Fibroblast of mammary gland (primary cell): ENCODE data around the gene SLC15A4.
A peak's percentile ranks its signal among the peaks of the same experiment; 100 is the strongest.

Source experiments
- DNase-seq: peaks from one replicate; pipeline ENCODE4 v3.0.0-alpha.2; 2010; ENCODE audit warnings: low read depth
- H3K4me3 ChIP-seq: 2 replicates; pipeline ENCODE4 v1.5.1; 2011; ENCODE audit warnings: low read depth, mild to moderate bottlenecking, low read length, moderate library complexity; ENCODE audit not compliant: control insufficient read depth
- TF ChIP-seq, protein P1 (sequence below): conservative IDR thresholded peaks from 2 replicates; pipeline ENCODE4 v1.5.1; 2011; ENCODE audit warnings: low read depth, low read length, inconsistent platforms; ENCODE audit not compliant: control insufficient read depth, insufficient read depth

SLC15A4 gene

DNA sequence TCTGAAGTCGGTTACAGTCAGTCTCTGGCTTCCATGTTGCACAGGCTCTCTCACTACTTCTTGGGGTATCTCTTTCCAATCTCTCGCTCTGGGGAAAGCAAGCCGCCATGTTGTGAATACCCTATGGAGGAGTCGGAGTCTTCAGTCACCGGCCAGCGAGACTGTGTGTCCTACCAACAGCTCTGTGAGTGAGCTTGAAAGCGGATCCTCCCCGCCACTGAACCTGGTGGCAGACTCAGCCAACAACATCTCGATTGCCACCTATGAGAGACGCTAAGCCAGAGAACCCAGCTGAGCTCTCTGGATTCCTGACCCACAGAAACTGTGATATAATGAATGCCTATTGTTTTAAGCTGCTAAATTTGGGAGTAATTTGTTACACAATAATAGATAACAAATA is 51.5 kb downstream of the SLC15A4 start:
- no peak overlapping the region for H3K4me3 ChIP-seq
- no peak for DNase-seq
- TF ChIP-seq, protein P1, sequence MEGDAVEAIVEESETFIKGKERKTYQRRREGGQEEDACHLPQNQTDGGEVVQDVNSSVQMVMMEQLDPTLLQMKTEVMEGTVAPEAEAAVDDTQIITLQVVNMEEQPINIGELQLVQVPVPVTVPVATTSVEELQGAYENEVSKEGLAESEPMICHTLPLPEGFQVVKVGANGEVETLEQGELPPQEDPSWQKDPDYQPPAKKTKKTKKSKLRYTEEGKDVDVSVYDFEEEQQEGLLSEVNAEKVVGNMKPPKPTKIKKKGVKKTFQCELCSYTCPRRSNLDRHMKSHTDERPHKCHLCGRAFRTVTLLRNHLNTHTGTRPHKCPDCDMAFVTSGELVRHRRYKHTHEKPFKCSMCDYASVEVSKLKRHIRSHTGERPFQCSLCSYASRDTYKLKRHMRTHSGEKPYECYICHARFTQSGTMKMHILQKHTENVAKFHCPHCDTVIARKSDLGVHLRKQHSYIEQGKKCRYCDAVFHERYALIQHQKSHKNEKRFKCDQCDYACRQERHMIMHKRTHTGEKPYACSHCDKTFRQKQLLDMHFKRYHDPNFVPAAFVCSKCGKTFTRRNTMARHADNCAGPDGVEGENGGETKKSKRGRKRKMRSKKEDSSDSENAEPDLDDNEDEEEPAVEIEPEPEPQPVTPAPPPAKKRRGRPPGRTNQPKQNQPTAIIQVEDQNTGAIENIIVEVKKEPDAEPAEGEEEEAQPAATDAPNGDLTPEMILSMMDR: no peak

DNA sequence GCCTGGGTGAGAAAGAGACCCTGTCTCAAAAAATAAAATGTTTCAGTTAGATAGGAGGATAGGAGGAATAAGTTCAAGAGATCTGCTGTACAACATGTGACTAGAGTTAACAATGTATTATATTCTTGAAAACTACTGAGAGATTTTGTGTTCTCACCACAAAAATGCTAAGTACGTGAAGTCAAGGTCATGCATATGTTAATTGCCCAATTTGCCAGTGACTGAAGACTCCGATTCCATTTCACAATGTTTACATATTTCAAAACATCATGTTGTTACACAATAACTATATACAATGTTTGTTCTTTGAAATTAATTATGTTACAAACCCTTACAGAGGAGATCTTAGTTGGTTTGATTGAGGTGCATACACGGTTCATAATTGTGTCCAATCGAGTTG is 52.1 kb downstream of the SLC15A4 start:
- DNase-seq: peak; percentile 6
- H3K4me3 ChIP-seq: no peak overlapping the region
- TF ChIP-seq, protein P1: no peak

DNA sequence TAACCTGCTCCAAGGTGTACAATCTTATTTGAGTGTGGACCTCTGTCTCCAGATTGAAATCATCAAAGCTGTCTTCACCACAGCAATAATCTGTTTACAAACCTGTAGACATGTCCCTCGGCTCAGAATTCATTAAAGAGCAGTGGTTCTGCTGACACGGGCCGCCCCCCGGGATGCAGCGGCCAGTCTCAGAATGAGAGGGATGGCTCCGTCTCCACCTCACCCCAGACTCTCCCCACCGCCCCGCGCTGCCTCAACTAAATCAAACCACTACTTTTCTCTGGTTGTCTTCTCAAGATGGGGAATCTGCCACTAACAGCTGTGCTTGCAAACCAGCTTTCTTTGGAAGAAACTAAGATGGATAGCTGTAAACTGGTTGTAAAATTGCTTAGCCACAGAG is 56.2 kb downstream of the SLC15A4 start:
- no peak overlapping the region for H3K4me3 ChIP-seq
- DNase-seq: no peak
- TF ChIP-seq, protein P1: no peak

DNA sequence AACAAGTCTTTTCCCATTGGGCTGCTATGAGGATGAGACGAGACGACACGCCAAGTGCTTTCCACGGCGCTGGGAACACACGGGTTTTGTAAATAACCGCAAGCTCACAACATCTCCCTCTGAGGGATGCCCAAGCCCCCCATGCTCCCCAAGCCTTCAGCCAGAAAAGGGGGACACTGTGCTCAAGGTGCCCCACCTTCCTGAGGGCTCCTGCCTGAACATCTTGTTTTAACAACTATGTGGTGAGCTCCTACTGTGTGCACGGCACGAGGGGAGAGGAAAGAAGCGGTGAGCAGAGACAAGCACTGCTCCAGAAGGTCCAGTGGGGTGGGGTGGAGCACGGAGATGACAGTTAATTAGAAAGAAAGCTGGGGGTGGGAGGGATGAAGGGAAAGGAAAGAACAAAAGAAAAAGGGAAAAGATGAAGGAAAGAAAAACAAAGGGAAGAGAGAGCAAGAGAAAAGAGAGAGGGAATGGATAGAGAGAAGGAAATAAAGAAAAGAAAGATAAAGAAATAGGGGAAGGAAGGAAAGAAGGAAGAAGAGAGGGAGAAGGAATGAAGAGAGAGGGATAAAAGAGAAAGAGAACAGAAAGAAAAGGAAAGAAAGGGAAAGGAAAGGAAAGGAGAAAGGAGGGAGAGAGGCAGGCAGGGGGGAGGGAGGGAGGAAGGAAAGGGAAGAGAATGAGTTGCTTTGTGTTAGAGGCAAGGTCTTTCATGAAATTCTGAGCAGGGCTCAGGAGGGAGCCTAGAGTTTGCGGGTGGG is 56.8 kb downstream of the SLC15A4 start:
- no peak for DNase-seq
- no peak overlapping the region for H3K4me3 ChIP-seq
- TF ChIP-seq, protein P1: no peak

GRCh38 chr12:128763395-128763794 is 60.4 kb downstream of the SLC15A4 start:
- no peak for DNase-seq
- TF ChIP-seq, protein P1: no peak
- H3K4me3 ChIP-seq: no peak overlapping the region

- no peak overlapping the region for H3K4me3 ChIP-seq
- TF ChIP-seq, protein P1: no peak
- DNase-seq: no peak
These were observed 62.4 kb downstream of the SLC15A4 start for GRCh38 chr12:128761379-128761790.
